PFSK-1 (cell line): Measurements from ENCODE around the gene NAA38.

Experiments used
- FOXP2 ChIP-seq: optimal IDR thresholded peaks from 2 replicates; pipeline ENCODE3; 2011; ENCODE audit warnings: borderline replicate concordance, control low read depth, inconsistent platforms; ENCODE audit not compliant: insufficient read depth; ENCODE audit errors: extremely low read length, extremely low read depth
- POLR2AphosphoS5 ChIP-seq: IDR thresholded peaks from 2 replicates; pipeline ENCODE4 v1.6.1; 2012; ENCODE audit warnings: low read depth, mild to moderate bottlenecking, control low read depth, low read length, moderate library complexity
- SIN3A ChIP-seq: IDR thresholded peaks from 2 replicates; pipeline ENCODE4 v1.6.1; 2012; ENCODE audit warnings: mild to moderate bottlenecking, low read length, moderate library complexity, borderline replicate concordance; ENCODE audit not compliant: insufficient read depth
- TAF1 ChIP-seq: IDR thresholded peaks from 2 replicates; pipeline ENCODE4 v1.6.1; 2012; ENCODE audit warnings: low read length, control low read depth, borderline replicate concordance; ENCODE audit not compliant: insufficient read depth
- TF ChIP-seq, protein P1 (sequence below), 2 experiments: IDR thresholded peaks; 2 replicates each; pipeline versions ENCODE4 v1.6.1 to v1.8.0; 2011 to 2012; ENCODE audit warnings: low read depth in 2 of 2, low read length in 2 of 2, control low read depth in 1 of 2, inconsistent platforms in 1 of 2, mild to moderate bottlenecking in 1 of 2, moderate library complexity in 1 of 2; ENCODE audit not compliant: insufficient read depth in 1 of 2

The NAA38 gene

DNA sequence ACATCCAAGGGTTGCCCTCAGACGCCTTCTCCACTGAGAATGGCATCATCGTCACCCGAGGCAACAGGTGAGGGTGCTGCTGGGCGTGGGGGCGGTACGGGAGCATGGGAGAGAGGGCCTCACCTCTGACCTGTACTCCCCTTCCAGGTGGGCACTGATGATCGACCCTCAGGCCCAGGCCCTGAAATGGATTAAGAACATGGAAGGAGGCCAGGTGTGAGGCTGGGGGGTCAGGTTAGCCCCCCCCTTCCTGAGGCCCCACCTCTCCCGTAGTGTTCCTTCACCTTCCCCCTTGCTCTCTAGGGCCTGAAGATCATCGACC lies 39.8 kb downstream of the NAA38 start:
- TF ChIP-seq POLR2AphosphoS5 (no peak), TAF1 (no peak), FOXP2 (no peak), SIN3A (no peak)
- TF ChIP-seq, protein P1, sequence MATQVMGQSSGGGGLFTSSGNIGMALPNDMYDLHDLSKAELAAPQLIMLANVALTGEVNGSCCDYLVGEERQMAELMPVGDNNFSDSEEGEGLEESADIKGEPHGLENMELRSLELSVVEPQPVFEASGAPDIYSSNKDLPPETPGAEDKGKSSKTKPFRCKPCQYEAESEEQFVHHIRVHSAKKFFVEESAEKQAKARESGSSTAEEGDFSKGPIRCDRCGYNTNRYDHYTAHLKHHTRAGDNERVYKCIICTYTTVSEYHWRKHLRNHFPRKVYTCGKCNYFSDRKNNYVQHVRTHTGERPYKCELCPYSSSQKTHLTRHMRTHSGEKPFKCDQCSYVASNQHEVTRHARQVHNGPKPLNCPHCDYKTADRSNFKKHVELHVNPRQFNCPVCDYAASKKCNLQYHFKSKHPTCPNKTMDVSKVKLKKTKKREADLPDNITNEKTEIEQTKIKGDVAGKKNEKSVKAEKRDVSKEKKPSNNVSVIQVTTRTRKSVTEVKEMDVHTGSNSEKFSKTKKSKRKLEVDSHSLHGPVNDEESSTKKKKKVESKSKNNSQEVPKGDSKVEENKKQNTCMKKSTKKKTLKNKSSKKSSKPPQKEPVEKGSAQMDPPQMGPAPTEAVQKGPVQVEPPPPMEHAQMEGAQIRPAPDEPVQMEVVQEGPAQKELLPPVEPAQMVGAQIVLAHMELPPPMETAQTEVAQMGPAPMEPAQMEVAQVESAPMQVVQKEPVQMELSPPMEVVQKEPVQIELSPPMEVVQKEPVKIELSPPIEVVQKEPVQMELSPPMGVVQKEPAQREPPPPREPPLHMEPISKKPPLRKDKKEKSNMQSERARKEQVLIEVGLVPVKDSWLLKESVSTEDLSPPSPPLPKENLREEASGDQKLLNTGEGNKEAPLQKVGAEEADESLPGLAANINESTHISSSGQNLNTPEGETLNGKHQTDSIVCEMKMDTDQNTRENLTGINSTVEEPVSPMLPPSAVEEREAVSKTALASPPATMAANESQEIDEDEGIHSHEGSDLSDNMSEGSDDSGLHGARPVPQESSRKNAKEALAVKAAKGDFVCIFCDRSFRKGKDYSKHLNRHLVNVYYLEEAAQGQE (IDR thresholded peaks at IDR 0.05; ENCODE audit: insufficient read depth in 1 of 2, low read depth in 2 of 2, low read length in 2 of 2): no peak

DNA sequence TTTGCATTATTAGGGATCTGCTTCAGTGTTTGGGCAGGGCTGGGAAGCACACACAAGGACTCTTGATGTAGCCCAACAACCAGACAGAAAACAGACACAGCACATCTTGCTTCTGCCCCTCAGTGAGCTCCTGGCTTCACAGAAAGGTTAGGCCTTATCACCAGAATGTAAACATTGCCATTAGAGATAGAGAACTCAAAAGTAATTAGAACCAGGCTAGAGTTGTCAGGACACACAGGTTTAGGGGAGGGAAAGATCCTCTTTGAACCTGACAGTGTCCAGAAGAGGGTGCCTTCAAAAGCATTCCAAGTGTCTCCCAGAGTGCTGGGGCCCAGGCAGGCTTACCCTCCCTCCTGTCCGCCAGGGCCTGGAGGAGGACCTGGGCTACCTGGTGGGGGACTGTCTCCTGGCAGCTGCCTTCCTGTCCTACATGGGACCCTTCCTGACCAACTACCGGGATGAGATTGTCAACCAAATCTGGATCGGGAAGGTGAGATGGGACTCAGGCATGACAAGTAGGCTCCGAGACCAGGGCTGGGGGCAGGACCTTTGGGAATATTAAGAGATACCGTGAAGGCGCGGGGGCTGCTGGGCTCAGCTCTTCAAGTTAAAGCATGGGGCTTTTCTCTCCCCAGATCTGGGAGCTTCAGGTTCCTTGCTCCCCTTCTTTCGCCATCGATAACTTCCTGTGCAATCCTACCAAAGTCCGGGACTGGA lies 40.3 kb downstream of the NAA38 start:
- TF ChIP-seq TAF1 (no peak), FOXP2 (no peak), SIN3A (no peak), POLR2AphosphoS5 (no peak)
- TF ChIP-seq, protein P1 (IDR thresholded peaks at IDR 0.05; ENCODE audit: insufficient read depth in 1 of 2, low read depth in 2 of 2, low read length in 2 of 2): no peak

DNA sequence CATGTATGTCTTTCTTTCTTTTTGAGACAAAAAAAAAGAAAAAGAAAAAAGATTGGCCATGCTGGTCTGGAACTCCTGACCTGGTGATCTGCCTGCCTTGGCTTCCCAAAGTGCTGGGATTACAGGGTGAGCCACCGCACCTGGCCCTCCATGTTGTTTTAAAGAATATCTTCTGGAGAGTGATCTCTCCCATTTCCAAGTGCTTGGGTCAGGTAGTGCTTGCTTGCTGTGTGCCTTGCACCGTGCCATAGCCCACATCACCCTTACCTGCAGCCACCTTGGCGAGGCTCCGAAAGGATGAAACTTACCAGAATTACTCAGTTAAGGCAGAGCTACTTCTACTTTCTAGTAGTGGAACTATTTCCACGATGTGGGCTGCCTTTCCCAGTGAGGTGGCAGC lies 42.4 kb downstream of the NAA38 start:
- TF ChIP-seq POLR2AphosphoS5 (no peak), FOXP2 (no peak), TAF1 (no peak), SIN3A (no peak)

DNA sequence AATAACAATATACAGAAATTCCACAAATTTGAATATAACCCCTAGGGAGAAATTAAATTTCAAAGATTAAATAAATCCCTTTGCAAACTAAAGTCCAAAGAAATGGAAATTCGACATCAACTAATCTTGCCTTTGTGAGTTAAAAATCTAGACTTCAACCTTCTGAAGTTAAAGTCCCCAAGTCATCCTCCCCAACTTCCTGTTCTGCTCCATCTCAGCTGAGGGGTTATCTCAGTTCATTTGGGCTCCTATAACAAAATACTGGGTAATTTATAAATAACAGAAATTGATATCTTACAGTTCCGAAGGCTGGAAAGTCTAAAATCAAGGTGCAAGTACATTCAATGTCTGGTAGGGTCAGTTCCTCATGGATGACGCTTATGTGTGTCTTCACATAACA lies 46.1 kb downstream of the NAA38 start:
- TF ChIP-seq, protein P1 (IDR thresholded peaks at IDR 0.05; ENCODE audit: insufficient read depth in 1 of 2, low read depth in 2 of 2, low read length in 2 of 2): no peak
- TF ChIP-seq TAF1: no peak
- TF ChIP-seq FOXP2: no peak
- TF ChIP-seq SIN3A: no peak
- TF ChIP-seq POLR2AphosphoS5: no peak

DNA sequence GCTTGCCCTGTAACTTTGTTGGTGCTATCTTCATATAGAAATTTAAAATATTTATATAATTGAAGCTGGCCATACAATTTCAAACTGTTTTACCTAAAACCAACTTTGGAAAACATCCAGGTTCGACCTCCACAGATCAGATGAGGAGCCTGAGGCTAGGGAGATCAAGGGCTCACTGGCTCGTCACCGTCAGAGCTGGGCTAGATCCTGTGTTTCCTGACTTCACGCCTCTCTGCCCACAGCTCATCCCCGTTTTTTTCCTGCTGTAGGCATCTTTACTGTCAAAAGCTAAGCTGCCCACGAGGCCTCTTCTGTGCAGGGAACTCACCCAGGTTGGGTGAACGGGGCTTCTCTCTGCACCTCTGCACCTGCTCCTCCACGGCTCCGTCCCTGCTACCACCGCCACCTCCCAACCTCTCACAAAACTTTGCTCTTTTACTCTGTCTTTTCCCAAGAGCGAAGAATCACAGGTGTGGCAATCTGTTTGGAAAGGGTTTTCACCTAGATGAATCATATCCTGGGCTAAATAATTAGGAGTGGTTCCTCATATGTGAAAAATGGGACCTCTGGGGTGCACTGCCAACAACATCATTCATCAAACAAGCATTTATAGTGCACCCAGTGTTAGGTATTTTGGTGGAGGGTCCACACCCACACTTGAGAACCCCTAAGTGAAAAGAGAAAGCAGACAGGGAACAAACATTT lies 48.1 kb downstream of the NAA38 start:
- TF ChIP-seq SIN3A: no peak
- TF ChIP-seq, protein P1 (IDR thresholded peaks at IDR 0.05; ENCODE audit: insufficient read depth in 1 of 2, low read depth in 2 of 2, low read length in 2 of 2): no peak
- no peak for TF ChIP-seq POLR2AphosphoS5
- no peak for TF ChIP-seq FOXP2
- no peak for TF ChIP-seq TAF1
